Peyer's patch (tissue), 4 donors: ENCODE results near the gene ANO7.

Experiments used
- POLR2A ChIP-seq, 2 donors: fragments of 450-650 bp; IDR thresholded peaks; one replicate each; pipeline ENCODE4 v1.5.1; 2017; ENCODE audit warnings: antibody characterized with exemption in 2 of 2, mild to moderate bottlenecking in 2 of 2, moderate library complexity in 2 of 2
- TF ChIP-seq, protein P1 (sequence below), 6 experiments: fragments of 450-650 bp in 4 of 6; fragments of 200-600 bp in 2 of 6; sonication (generic) in 1 of 6; IDR thresholded peaks; one replicate each; pipeline ENCODE4 v1.5.1; 2017 to 2019; ENCODE audit warnings: antibody characterized with exemption in 6 of 6, mild to moderate bottlenecking in 3 of 6, moderate library complexity in 1 of 6

DNA sequence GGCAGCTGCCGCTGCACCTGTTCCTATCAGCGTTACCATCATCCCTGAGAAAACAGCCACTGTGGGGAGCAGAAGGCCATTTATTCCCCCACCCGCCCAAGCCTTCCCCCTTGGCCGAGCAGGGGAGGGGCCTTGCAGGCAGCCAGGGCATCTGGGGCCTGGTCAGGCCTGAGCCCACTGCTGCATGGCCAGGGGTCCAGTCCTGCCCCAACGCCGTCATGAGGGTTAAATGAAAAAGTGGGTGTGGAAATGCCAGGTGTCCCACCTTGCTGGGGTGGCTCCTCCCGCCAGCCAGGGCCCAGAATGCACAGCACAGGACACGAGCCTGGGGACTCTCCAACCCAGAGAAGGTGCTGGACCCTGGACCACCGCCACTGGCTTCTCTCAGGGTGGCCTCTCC lies 14.2 kb downstream of the ANO7 start:
- TF ChIP-seq POLR2A (IDR thresholded peaks at IDR 0.05) = no peak
- TF ChIP-seq, protein P1, sequence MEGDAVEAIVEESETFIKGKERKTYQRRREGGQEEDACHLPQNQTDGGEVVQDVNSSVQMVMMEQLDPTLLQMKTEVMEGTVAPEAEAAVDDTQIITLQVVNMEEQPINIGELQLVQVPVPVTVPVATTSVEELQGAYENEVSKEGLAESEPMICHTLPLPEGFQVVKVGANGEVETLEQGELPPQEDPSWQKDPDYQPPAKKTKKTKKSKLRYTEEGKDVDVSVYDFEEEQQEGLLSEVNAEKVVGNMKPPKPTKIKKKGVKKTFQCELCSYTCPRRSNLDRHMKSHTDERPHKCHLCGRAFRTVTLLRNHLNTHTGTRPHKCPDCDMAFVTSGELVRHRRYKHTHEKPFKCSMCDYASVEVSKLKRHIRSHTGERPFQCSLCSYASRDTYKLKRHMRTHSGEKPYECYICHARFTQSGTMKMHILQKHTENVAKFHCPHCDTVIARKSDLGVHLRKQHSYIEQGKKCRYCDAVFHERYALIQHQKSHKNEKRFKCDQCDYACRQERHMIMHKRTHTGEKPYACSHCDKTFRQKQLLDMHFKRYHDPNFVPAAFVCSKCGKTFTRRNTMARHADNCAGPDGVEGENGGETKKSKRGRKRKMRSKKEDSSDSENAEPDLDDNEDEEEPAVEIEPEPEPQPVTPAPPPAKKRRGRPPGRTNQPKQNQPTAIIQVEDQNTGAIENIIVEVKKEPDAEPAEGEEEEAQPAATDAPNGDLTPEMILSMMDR (IDR thresholded peaks at IDR 0.05) = no peak
